GM12878 (cell line): ENCODE data around the gene PLA2G4A. TPM values are rescaled to one million over a fixed set of nuclear protein-coding genes. Genes with fewer than 3 reads are reported as not detected.

ENCODE experiments used
- ATAC-seq: fragments of 200-7000 bp; cut with Tn5 transposase; 3 replicates; pipeline ENCODE4 v1.9.1; 2020; ENCODE audit warnings: mild to moderate bottlenecking, moderate library complexity
- BruUV-seq: library from RNA; stranded (reverse); fragments of 400-500 nt; replicated peaks from 2 replicates; lab custom pipeline; 2021; lab: Mats Ljungman, UMichigan
- CTCF ChIA-PET: fragments of 300-600 bp; sonication (Branson Sonifier 250); formaldehyde crosslinking; extraction: SDS; loops from one replicate; lab custom pipeline; 2021; ENCODE audit warnings: inconsistent platforms; lab: Yijun Ruan, JAX
- POLR2A ChIA-PET: fragments of 350-600 bp; formaldehyde crosslinking; extraction: SDS; loops from one replicate; lab custom pipeline; 2021; ENCODE audit warnings: inconsistent platforms; lab: Charles Lee
- RAD21 ChIA-PET: fragments of 300-600 bp; sonication (Branson Sonifier 250); formaldehyde crosslinking; loops from one replicate; lab custom pipeline; 2023; ENCODE audit warnings: antibody characterized with exemption; ENCODE audit not compliant: unreplicated experiment; lab: Charles Lee
- SMC1A ChIA-PET: fragments of 300-600 bp; sonication (Branson Sonifier 250); formaldehyde crosslinking; loops from one replicate; lab custom pipeline; 2023; ENCODE audit not compliant: unreplicated experiment, uncharacterized antibody; lab: Charles Lee
- DNase-seq: peaks from one replicate; pipeline ENCODE4 v3.0.0-alpha.2; 2011; ENCODE audit warnings: low read depth, low spot score
- FAIRE-seq: peaks from 3 replicates; lab custom pipeline; 2011; peaks lifted over from hg19 to GRCh38; lab: Jason Lieb, UNC
- H2AFZ ChIP-seq: 2 replicates; pipeline ENCODE4 v1.6.0; 2011; ENCODE audit warnings: low read depth, low read length, control low read depth; ENCODE audit not compliant: control insufficient read depth
- H3K27ac ChIP-seq: 2 replicates; pipeline ENCODE4 v1.5.1; 2011; ENCODE audit warnings: control low read depth; ENCODE audit not compliant: control insufficient read depth, insufficient read depth
- H3K27me3 ChIP-seq, 2 experiments: replicated peaks in 1 of 2; 2 replicates each; pipeline versions ENCODE4 v1.6.0 to v1.6.1; 2011; ENCODE audit warnings: low read length in 1 of 2; ENCODE audit not compliant: control insufficient read depth in 2 of 2, insufficient read depth in 2 of 2
- H3K36me3 ChIP-seq, 2 experiments: 2 replicates each; pipeline ENCODE4 v1.5.1; 2011; ENCODE audit warnings: low read length in 1 of 2; ENCODE audit not compliant: control insufficient read depth in 2 of 2, insufficient read depth in 2 of 2
- H3K4me1 ChIP-seq: 2 replicates; pipeline ENCODE4 v1.6.1; 2011; ENCODE audit warnings: mild to moderate bottlenecking, low read length, moderate library complexity, mixed read lengths; ENCODE audit not compliant: control insufficient read depth, insufficient read depth
- H3K4me2 ChIP-seq: 2 replicates; pipeline ENCODE4 v1.6.0; 2011; ENCODE audit warnings: control low read depth; ENCODE audit not compliant: control insufficient read depth, insufficient read depth
- H3K4me3 ChIP-seq: fragments of 200-600 bp; sonication (generic); 2 replicates; pipeline ENCODE4 v1.5.1; 2016
- H3K79me2 ChIP-seq: 2 replicates; pipeline ENCODE4 v1.6.0; 2011; ENCODE audit warnings: low read length; ENCODE audit not compliant: control insufficient read depth, insufficient read depth
- H3K9ac ChIP-seq: 2 replicates; pipeline ENCODE4 v1.8.0; 2011; ENCODE audit warnings: low read length, control low read depth, mixed read lengths; ENCODE audit not compliant: control insufficient read depth, insufficient read depth
- H3K9me3 ChIP-seq: replicated peaks from 3 replicates; pipeline ENCODE4 v1.5.1; 2011; ENCODE audit warnings: mild to moderate bottlenecking, low read length; ENCODE audit not compliant: control insufficient read depth, insufficient read depth
- H4K20me1 ChIP-seq: 2 replicates; pipeline ENCODE4 v1.6.0; 2011; ENCODE audit not compliant: control insufficient read depth, insufficient read depth
- CHD4 ChIP-seq: fragments of 200-600 bp; sonication (generic); IDR thresholded peaks from 2 replicates; pipeline ENCODE4 v1.6.1; 2016; ENCODE audit warnings: mild to moderate bottlenecking
- HDAC2 ChIP-seq: fragments of 200-600 bp; sonication (generic); IDR thresholded peaks from 2 replicates; pipeline ENCODE4 v1.6.1; 2017
- JUNB ChIP-seq: IDR thresholded peaks from 2 replicates; pipeline ENCODE4 v1.6.1; 2016; ENCODE audit warnings: antibody characterized with exemption, mild to moderate bottlenecking
- JUND ChIP-seq: IDR thresholded peaks from 2 replicates; pipeline ENCODE4 v1.6.1; 2012; ENCODE audit warnings: low read depth, mild to moderate bottlenecking, low read length, improper control_type of control experiment, moderate library complexity
- NFIC ChIP-seq: IDR thresholded peaks from 2 replicates; pipeline ENCODE4 v1.6.1; 2012; ENCODE audit warnings: low read depth, mild to moderate bottlenecking, inconsistent platforms, low read length, moderate library complexity
- PML ChIP-seq: IDR thresholded peaks from 2 replicates; pipeline ENCODE4 v1.6.1; 2012; ENCODE audit warnings: low read length, inconsistent platforms
- RCOR1 ChIP-seq: conservative IDR thresholded peaks from 2 replicates; pipeline ENCODE4 v1.6.1; 2012; ENCODE audit warnings: low read depth, low read length, improper control_type of control experiment
- RUNX3 ChIP-seq: IDR thresholded peaks from 2 replicates; pipeline ENCODE4 v1.6.1; 2012; ENCODE audit warnings: low read length, inconsistent platforms
- WGBS: methylation state at CpG from one replicate; pipeline ENCODE4 v1.1.6; 2016; ENCODE audit warnings: low lambda C conversion rate; ENCODE audit not compliant: insufficient replicate concordance, insufficient coverage; ENCODE audit errors: missing lambda C conversion rate; 5-methylcytosine and 5-hydroxymethylcytosine counted together
- in situ Hi-C: fragments of 300-500 bp; cut with MboI; formaldehyde crosslinking; loops from 9 replicates; pipeline ENCODE4 v1.14.3; 2018; ENCODE audit warnings: mixed read lengths
- intact Hi-C: fragments of 100-400 bp; cut with micrococcal nuclease; formaldehyde crosslinking; loops from one replicate; pipeline ENCODE4 v1.14.2; 2022; ENCODE audit not compliant: unreplicated experiment
- polyA plus RNA-seq, 11 experiments: library from polyadenylated mRNA; depleted of rRNA in 4 of 11; unstranded in 6 of 11; stranded (reverse) in 5 of 11; fragments of >200 nt; fragmentation: Nextera tagmentation in 4 of 11; fragmentation: Illumina TruSeq in 1 of 11; extraction: Ambion mirVana in 4 of 11; extraction: Trizol in 1 of 11; gene quantifications; 1 replicate in 1 of 11; 2 replicates in 10 of 11; pipeline versions ENCODE4 v1.2.1 to v1.2.3, GENCODE V29; 2011 to 2016; ENCODE audit warnings: inconsistent platforms in 2 of 11, missing spikeins in 2 of 11, low read depth in 1 of 11
- total RNA-seq, 4 experiments: library from RNA; depleted of rRNA in 3 of 4; stranded (reverse); fragments of >200 nt in 3 of 4; fragmentation: Illumina TruSeq in 1 of 4; extraction: Trizol in 1 of 4; gene quantifications; 2 replicates each; pipeline versions ENCODE4 v1.2.1 to v1.2.3, GENCODE V29; 2013 to 2021
- TF ChIP-seq, protein P1 (sequence below): fragments of 450-650 bp; IDR thresholded peaks from 2 replicates; pipeline ENCODE4 v1.6.1; 2017; ENCODE audit warnings: mild to moderate bottlenecking, moderate library complexity

PLA2G4A gene
- total and polyA plus RNA-seq, 10 of the 15 experiments (the other 5 are each of a cell fraction or from before 2014, with no cell fraction given) = 0.70 to 3.3 (median 1.5) TPM; not detected in 1

DNA sequence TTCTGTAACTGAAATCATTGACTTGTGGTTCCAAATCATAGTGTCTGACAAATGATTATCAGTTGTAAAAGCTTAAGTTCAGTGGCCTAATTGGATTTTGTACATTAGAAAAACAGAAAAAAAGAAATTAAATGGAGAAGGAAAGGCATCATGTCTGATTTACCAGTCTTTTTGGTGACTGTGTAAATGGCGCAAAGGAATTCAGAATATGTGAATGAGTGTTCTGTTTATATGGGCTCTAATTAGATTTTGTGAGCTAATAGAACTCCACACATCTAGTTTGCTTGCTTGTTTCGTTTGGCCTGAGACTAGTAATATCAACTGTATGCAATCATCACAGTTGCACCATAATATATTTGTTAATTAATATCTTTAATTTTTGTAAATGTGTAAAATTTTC lies 151.7 kb downstream of the PLA2G4A start (continued):
- TF ChIP-seq, protein P1, sequence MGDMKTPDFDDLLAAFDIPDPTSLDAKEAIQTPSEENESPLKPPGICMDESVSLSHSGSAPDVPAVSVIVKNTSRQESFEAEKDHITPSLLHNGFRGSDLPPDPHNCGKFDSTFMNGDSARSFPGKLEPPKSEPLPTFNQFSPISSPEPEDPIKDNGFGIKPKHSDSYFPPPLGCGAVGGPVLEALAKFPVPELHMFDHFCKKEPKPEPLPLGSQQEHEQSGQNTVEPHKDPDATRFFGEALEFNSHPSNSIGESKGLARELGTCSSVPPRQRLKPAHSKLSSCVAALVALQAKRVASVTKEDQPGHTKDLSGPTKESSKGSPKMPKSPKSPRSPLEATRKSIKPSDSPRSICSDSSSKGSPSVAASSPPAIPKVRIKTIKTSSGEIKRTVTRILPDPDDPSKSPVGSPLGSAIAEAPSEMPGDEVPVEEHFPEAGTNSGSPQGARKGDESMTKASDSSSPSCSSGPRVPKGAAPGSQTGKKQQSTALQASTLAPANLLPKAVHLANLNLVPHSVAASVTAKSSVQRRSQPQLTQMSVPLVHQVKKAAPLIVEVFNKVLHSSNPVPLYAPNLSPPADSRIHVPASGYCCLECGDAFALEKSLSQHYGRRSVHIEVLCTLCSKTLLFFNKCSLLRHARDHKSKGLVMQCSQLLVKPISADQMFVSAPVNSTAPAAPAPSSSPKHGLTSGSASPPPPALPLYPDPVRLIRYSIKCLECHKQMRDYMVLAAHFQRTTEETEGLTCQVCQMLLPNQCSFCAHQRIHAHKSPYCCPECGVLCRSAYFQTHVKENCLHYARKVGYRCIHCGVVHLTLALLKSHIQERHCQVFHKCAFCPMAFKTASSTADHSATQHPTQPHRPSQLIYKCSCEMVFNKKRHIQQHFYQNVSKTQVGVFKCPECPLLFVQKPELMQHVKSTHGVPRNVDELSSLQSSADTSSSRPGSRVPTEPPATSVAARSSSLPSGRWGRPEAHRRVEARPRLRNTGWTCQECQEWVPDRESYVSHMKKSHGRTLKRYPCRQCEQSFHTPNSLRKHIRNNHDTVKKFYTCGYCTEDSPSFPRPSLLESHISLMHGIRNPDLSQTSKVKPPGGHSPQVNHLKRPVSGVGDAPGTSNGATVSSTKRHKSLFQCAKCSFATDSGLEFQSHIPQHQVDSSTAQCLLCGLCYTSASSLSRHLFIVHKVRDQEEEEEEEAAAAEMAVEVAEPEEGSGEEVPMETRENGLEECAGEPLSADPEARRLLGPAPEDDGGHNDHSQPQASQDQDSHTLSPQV = no peak
- no peak for TF ChIP-seq PML
- TF ChIP-seq RCOR1 = no peak
- no peak for TF ChIP-seq JUND
- TF ChIP-seq NFIC = no peak
- no peak for TF ChIP-seq HDAC2
- no peak for TF ChIP-seq JUNB

DNA sequence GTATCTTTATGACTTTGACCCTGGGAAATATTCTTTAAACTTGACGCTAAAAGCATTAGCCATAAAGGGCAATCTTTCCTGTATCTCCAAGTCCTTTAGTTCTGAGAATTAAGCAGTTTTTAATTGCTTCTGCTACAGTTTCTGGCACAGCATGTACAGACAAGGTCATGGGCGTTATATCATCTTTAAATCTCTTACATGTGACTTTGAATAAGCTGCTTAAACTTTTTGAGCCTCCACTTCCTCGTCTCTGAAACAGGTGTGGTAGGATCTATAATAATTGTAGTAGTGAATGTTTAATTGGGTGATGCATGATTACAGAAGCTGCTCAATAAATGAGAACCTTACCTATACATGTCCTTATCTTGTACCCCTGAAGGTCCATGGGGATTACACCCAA lies 153.4 kb downstream of the PLA2G4A start:
- no peak for TF ChIP-seq RUNX3
- TF ChIP-seq CHD4 = no peak
- ChIA-PET RAD21 (no interaction called here), POLR2A (no interaction called here), SMC1A (no interaction called here), CTCF (interaction anchor here (1.6 kb wide), 1 partner anchor 259 kb away, joined by 5 read pairs; no protein-coding TSS in a partner anchor)
- WGBS = 15% methylated on average over 3 of the region's 3 CpGs
- Histone ChIP-seq H4K20me1 (no peaks in the 10 kb centered on the region), H3K36me3 (no peaks in the 10 kb centered on the region), H3K27ac (no peak overlapping the region), H3K4me3 (no peak overlapping the region), H3K9me3 (no peaks in the 10 kb centered on the region), H3K9ac (no peak overlapping the region), H3K27me3 (no peaks in the 10 kb centered on the region), H2AFZ (no peak overlapping the region), H3K79me2 (no peaks in the 10 kb centered on the region), H3K4me2 (no peak overlapping the region), H3K4me1 (no peaks in the 10 kb centered on the region)
- in situ Hi-C loops = loop anchor here (10.0 kb wide), 2 partner anchors 257 to 577 kb away; no protein-coding TSS in a partner anchor
- FAIRE-seq (no peak), DNase-seq (no peak), ATAC-seq (no peak)
- BruUV-seq = no TSS peak
- intact Hi-C loops = loop anchor here (10.0 kb wide), 1 partner anchor 677 kb away; no protein-coding TSS in a partner anchor
